ENCODE measurements around the gene EMD.

The EMD gene

GRCh38 chrX:154397888-154398667 is 19.0 kb downstream of the EMD start, which contains the start of gene RPL10:
Gene RPL10, plus strand, starts transcription at chrX:154398377. Its CDS starts 143 bp downstream, at chrX:154398520.
- Histone ChIP-seq H4K8ac (ENCODE audit: low read length) (peak within 1 kb of the TSS; percentile 98), H2BK120ac (ENCODE audit: low read depth, low read length) (peak within 1 kb of the TSS; percentile 99), H3K79me1 (replicated peaks; ENCODE audit: low read length, poor library complexity, severe bottlenecking) (no peaks in the 10 kb centered on the region), H3K4me3 (ENCODE audit: insufficient read depth in 1 of 2, low read depth in 1 of 2, low read length in 2 of 2) (peak within 1 kb of the TSS; percentile 68 to 84), H3K27ac (ENCODE audit: low read length, poor library complexity, severe bottlenecking) (peak within 1 kb of the TSS; percentile 99), H3K36me3 (ENCODE audit: control insufficient read depth in 1 of 2, insufficient read depth in 2 of 2, low read depth in 1 of 2, low read length in 2 of 2) (peaks cover 29 to 32% of the 10 kb centered on the region in 2 experiments), H3K9me3 (ENCODE audit: control insufficient read depth, low read length) (peaks cover 8% of the 10 kb centered on the region), H2BK5ac (ENCODE audit: low read depth, low read length, poor library complexity, severe bottlenecking) (peak within 1 kb of the TSS; percentile 87), H2BK15ac (ENCODE audit: low read depth, poor library complexity, severe bottlenecking) (peak within 1 kb of the TSS; percentile 83), H3K4me2 (ENCODE audit: low read length, poor library complexity, severe bottlenecking) (peak within 1 kb of the TSS; percentile 68), H2BK12ac (ENCODE audit: low read length in 2 of 2) (peak within 1 kb of the TSS in 1 of 2 experiments; percentile 84), H3K9ac (ENCODE audit: low read length) (peak within 1 kb of the TSS; percentile 99), H3K27me3 (ENCODE audit: control insufficient read depth in 1 of 2, insufficient read depth in 1 of 2, low read length in 2 of 2) (no peaks in the 10 kb centered on the region), H3K4ac (ENCODE audit: low read depth in 1 of 2, low read length in 2 of 2) (peak within 1 kb of the TSS; percentile 89 to 91), H4K91ac (ENCODE audit: low read length) (peak within 1 kb of the TSS; percentile 93), H3K4me1 (ENCODE audit: control insufficient read depth, insufficient read depth, low read depth, low read length) (peaks cover 8% of the 10 kb centered on the region), H3K23ac (ENCODE audit: low read length in 2 of 2) (peak within 1 kb of the TSS in 1 of 2 experiments; percentile 60), H3K14ac (ENCODE audit: low read length in 2 of 2) (peak within 1 kb of the TSS; percentile 57 to 81), H2AK5ac (ENCODE audit: low read length, severe bottlenecking) (peak within 1 kb of the TSS; percentile 78), H2AFZ (ENCODE audit: low read depth, low read length) (no peak within 1 kb of the TSS), H3K18ac (ENCODE audit: low read depth in 1 of 2, low read length in 2 of 2) (peak within 1 kb of the TSS; percentile 93 to 94)
- under 1% methylated on average over 68 of the region's 69 CpGs for WGBS
- DNase-seq = peak; percentile 97

DNA sequence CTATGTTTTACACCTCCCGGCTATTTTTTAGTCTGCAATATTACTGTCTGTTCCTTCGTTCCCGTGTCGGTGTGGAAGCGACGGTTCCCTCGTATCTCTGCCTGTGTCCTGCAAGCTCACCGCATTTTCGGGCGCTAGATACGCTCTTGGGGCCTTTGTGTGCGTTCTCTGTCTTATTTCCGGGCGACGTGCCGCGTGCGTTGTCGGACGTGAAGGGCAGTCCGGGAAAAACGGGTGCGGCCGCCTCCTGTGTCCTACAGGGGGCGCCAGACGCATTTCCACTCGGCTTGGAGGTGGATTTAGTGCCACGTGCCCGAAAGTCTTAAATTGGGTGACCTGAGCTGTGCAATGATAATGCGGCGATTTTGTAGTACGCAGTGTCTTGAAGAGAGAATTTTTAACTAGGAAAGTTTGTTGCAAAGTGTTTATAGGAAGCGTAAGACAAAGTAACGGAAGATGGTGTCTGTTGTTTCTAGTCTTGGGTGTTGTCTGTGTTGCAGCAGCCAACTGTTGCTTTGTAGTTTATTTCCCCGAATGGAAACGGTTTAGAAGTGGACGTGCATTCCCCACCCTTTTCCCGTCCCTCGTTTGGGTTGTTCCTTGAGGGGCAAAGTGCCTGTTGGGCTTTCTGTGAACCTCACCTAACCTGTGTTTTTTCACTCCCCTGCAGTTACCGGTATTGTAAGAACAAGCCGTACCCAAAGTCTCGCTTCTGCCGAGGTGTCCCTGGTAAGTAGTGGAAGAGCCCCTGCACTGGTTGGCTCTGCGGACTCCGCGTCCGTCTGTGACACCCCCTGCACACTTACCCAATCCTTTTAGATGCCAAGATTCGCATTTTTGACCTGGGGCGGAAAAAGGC is 19.8 kb downstream of the EMD start:
- Histone ChIP-seq H3K18ac (ENCODE audit: low read depth in 1 of 2, low read length in 2 of 2) (peak overlapping the region; percentile 86 to 92), H2AK5ac (ENCODE audit: low read length, severe bottlenecking) (peak overlapping the region; percentile 15), H3K9ac (ENCODE audit: low read length) (peak overlapping the region; percentile 99), H2BK120ac (ENCODE audit: low read depth, low read length) (no peak overlapping the region), H2BK12ac (ENCODE audit: low read length in 2 of 2) (no peak overlapping the region), H3K14ac (ENCODE audit: low read length in 2 of 2) (peak overlapping the region in 1 of 2 experiments; percentile 81), H4K91ac (ENCODE audit: low read length) (peak overlapping the region; percentile 89), H2BK5ac (ENCODE audit: low read depth, low read length, poor library complexity, severe bottlenecking) (peak overlapping the region; percentile 87), H3K36me3 (ENCODE audit: control insufficient read depth in 1 of 2, insufficient read depth in 2 of 2, low read depth in 1 of 2, low read length in 2 of 2) (peaks cover 32 to 34% of the 10 kb centered on the region in 2 experiments), H3K27me3 (ENCODE audit: control insufficient read depth in 1 of 2, insufficient read depth in 1 of 2, low read length in 2 of 2) (no peaks in the 10 kb centered on the region), H3K23ac (ENCODE audit: low read length in 2 of 2) (no peak overlapping the region), H3K4me2 (ENCODE audit: low read length, poor library complexity, severe bottlenecking) (peak overlapping the region; percentile 59), H4K8ac (ENCODE audit: low read length) (peak overlapping the region; percentile 85), H3K4me1 (ENCODE audit: control insufficient read depth, insufficient read depth, low read depth, low read length) (peaks cover 8% of the 10 kb centered on the region), H3K4ac (ENCODE audit: low read depth in 1 of 2, low read length in 2 of 2) (peak overlapping the region; percentile 67 to 75), H2AFZ (ENCODE audit: low read depth, low read length) (no peak overlapping the region), H2BK15ac (ENCODE audit: low read depth, poor library complexity, severe bottlenecking) (no peak overlapping the region), H3K9me3 (ENCODE audit: control insufficient read depth, low read length) (peaks cover 8% of the 10 kb centered on the region), H3K27ac (ENCODE audit: low read length, poor library complexity, severe bottlenecking) (peak overlapping the region; percentile 97), H3K79me1 (replicated peaks; ENCODE audit: low read length, poor library complexity, severe bottlenecking) (no peaks in the 10 kb centered on the region), H3K4me3 (ENCODE audit: insufficient read depth in 1 of 2, low read depth in 1 of 2, low read length in 2 of 2) (peak overlapping the region; percentile 68 to 84)
- DNase-seq = peak; percentile 75
- WGBS = under 1% methylated on average over 37 of the region's 49 CpGs

- no peak for DNase-seq
- H3K14ac ChIP-seq (ENCODE audit: low read length in 2 of 2) = peak overlapping the region in 1 of 2 experiments; percentile 41
- H3K4me1 ChIP-seq (ENCODE audit: control insufficient read depth, insufficient read depth, low read depth, low read length) = peaks cover 8% of the 10 kb centered on the region
- H3K27ac ChIP-seq (ENCODE audit: low read length, poor library complexity, severe bottlenecking) = peak overlapping the region; percentile 97
- H3K18ac ChIP-seq (ENCODE audit: low read depth in 1 of 2, low read length in 2 of 2) = no peak overlapping the region
- H3K9ac ChIP-seq (ENCODE audit: low read length) = peak overlapping the region; percentile 99
- no peak overlapping the region for H2AFZ ChIP-seq (ENCODE audit: low read depth, low read length)
- no peak overlapping the region for H4K8ac ChIP-seq (ENCODE audit: low read length)
- peak overlapping the region; percentile 59 for H3K4me2 ChIP-seq (ENCODE audit: low read length, poor library complexity, severe bottlenecking)
- H3K9me3 ChIP-seq (ENCODE audit: control insufficient read depth, low read length) = peaks cover 8% of the 10 kb centered on the region
- H2BK120ac ChIP-seq (ENCODE audit: low read depth, low read length) = no peak overlapping the region
- no peak overlapping the region for H3K4ac ChIP-seq (ENCODE audit: low read depth in 1 of 2, low read length in 2 of 2)
- 71% methylated on average over 9 of the region's 14 CpGs for WGBS
- no peak overlapping the region for H2AK5ac ChIP-seq (ENCODE audit: low read length, severe bottlenecking)
- H2BK12ac ChIP-seq (ENCODE audit: low read length in 2 of 2) = no peak overlapping the region
- H4K91ac ChIP-seq (ENCODE audit: low read length) = no peak overlapping the region
- H3K36me3 ChIP-seq (ENCODE audit: control insufficient read depth in 1 of 2, insufficient read depth in 2 of 2, low read depth in 1 of 2, low read length in 2 of 2) = peaks cover 32 to 39% of the 10 kb centered on the region in 2 experiments
- no peaks in the 10 kb centered on the region for H3K79me1 ChIP-seq (replicated peaks; ENCODE audit: low read length, poor library complexity, severe bottlenecking)
- H3K27me3 ChIP-seq (ENCODE audit: control insufficient read depth in 1 of 2, insufficient read depth in 1 of 2, low read length in 2 of 2) = no peaks in the 10 kb centered on the region
- H3K23ac ChIP-seq (ENCODE audit: low read length in 2 of 2) = no peak overlapping the region
- H2BK5ac ChIP-seq (ENCODE audit: low read depth, low read length, poor library complexity, severe bottlenecking) = no peak overlapping the region
- peak overlapping the region; percentile 68 to 84 for H3K4me3 ChIP-seq (ENCODE audit: insufficient read depth in 1 of 2, low read depth in 1 of 2, low read length in 2 of 2)
- H2BK15ac ChIP-seq (ENCODE audit: low read depth, poor library complexity, severe bottlenecking) = no peak overlapping the region
Measured at GRCh38 chrX:154399527-154400368, 20.7 kb downstream of the EMD start.

Measured in mesenchymal stem cell (in vitro differentiated cells and primary cell).